Transverse colon (tissue), 3 donors: Measurements from ENCODE around the gene GREB1L.

ENCODE experiments used
- CTCF ChIP-seq, 5 experiments: fragments of 200-600 bp in 3 of 5; fragments of 450-650 bp in 2 of 5; sonication (generic) in 3 of 5; IDR thresholded peaks; 1 replicate in 2 of 5; 2 replicates in 3 of 5; pipeline ENCODE4 v1.5.1; 2016 to 2017; ENCODE audit warnings: antibody characterized with exemption in 5 of 5, inconsistent platforms in 3 of 5, mild to moderate bottlenecking in 2 of 5, moderate library complexity in 1 of 5
- EP300 ChIP-seq: sonication (generic); formaldehyde crosslinking; IDR thresholded peaks from one replicate; pipeline ENCODE4 v1.6.1; 2017; ENCODE audit warnings: antibody characterized with exemption, low read depth
- POLR2A ChIP-seq: fragments of 450-650 bp; IDR thresholded peaks from one replicate; pipeline ENCODE4 v1.6.1; 2016; ENCODE audit warnings: antibody characterized with exemption, mild to moderate bottlenecking, moderate library complexity

GRCh38 chr18:21215490-21215889 is 26.5 kb upstream of the GREB1L start:
- no peak for TF ChIP-seq POLR2A
- no peak for TF ChIP-seq CTCF (IDR thresholded peaks at IDR 0.05)
- TF ChIP-seq EP300: no peak
